ENCODE results near the gene NHLRC2. TPM values are rescaled to one million over a fixed set of nuclear protein-coding genes. Genes with fewer than 3 reads are reported as not detected.

Gene NHLRC2
- polyA plus RNA-seq, 1 donor from 2014 or later: 13.0 TPM

DNA sequence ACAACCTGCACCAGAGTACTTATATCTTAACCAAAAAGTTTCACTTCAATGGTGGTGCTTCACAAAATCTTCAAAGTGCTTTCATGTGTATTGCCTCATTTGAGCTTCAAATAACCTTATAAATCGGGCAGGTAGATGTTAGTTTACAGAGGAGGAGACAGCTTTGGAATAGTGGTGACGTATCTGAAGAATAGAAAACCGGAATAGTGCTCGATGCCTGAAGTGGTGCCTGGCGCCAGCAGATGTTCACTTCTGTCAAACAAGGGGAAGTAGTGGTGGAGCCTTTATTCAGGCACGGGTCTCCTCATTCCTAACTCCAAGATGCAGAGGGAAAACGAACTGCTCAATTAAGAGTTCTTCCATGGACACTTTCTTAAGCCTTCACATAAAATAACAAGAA lies 58.1 kb downstream of the NHLRC2 start:
- no peak overlapping the region for H3K9ac ChIP-seq (ENCODE audit: low read length)
- no peaks in the 10 kb centered on the region for H3K9me2 ChIP-seq (ENCODE audit: insufficient read depth, low read length)
- no peaks in the 10 kb centered on the region for H3K79me2 ChIP-seq (replicated peaks; ENCODE audit: insufficient read depth, low read length)
- H3K27ac ChIP-seq (ENCODE audit: low read length): no peak overlapping the region
- H3K36me3 ChIP-seq (ENCODE audit: insufficient read depth, low read length): no peaks in the 10 kb centered on the region
- H3F3A ChIP-seq (ENCODE audit: insufficient read depth, low read length, poor library complexity, severe bottlenecking): no peaks in the 10 kb centered on the region
- no peak overlapping the region for H3K4me2 ChIP-seq (ENCODE audit: low read length)
- no peaks in the 10 kb centered on the region for H4K20me1 ChIP-seq (ENCODE audit: insufficient read depth)
- TF ChIP-seq EZH2 (IDR thresholded peaks at IDR 0.05; ENCODE audit: borderline replicate concordance, insufficient read depth, low read length, poor library complexity, severe bottlenecking) (no peak), REST (IDR thresholded peaks at IDR 0.05; ENCODE audit: borderline replicate concordance) (no peak), RAD21 (conservative IDR thresholded peaks at IDR 0.05) (no peak), TAF1 (IDR thresholded peaks at IDR 0.05; ENCODE audit: low read depth) (no peak), MXI1 (conservative IDR thresholded peaks at IDR 0.05; ENCODE audit: poor library complexity, severe bottlenecking) (no peak), POLR2AphosphoS5 (IDR thresholded peaks at IDR 0.05) (no peak), SMC3 (conservative IDR thresholded peaks at IDR 0.05; ENCODE audit: poor library complexity) (no peak), EP300 (conservative IDR thresholded peaks at IDR 0.05; ENCODE audit: poor library complexity, severe bottlenecking) (no peak)
- TF ChIP-seq, protein P1, sequence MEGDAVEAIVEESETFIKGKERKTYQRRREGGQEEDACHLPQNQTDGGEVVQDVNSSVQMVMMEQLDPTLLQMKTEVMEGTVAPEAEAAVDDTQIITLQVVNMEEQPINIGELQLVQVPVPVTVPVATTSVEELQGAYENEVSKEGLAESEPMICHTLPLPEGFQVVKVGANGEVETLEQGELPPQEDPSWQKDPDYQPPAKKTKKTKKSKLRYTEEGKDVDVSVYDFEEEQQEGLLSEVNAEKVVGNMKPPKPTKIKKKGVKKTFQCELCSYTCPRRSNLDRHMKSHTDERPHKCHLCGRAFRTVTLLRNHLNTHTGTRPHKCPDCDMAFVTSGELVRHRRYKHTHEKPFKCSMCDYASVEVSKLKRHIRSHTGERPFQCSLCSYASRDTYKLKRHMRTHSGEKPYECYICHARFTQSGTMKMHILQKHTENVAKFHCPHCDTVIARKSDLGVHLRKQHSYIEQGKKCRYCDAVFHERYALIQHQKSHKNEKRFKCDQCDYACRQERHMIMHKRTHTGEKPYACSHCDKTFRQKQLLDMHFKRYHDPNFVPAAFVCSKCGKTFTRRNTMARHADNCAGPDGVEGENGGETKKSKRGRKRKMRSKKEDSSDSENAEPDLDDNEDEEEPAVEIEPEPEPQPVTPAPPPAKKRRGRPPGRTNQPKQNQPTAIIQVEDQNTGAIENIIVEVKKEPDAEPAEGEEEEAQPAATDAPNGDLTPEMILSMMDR (IDR thresholded peaks at IDR 0.05; ENCODE audit: poor library complexity, severe bottlenecking): no peak
- H2AFZ ChIP-seq (ENCODE audit: low read depth, low read length): no peak overlapping the region
- no peaks in the 10 kb centered on the region for H3K27me3 ChIP-seq (ENCODE audit: insufficient read depth, low read depth, low read length)
- no peak overlapping the region for H3K4me3 ChIP-seq (ENCODE audit: low read length)
- H3K9me3 ChIP-seq (ENCODE audit: low read length): no peaks in the 10 kb centered on the region

- H3K79me2 ChIP-seq (replicated peaks; ENCODE audit: insufficient read depth, low read length): no peaks in the 10 kb centered on the region
- no peak overlapping the region for H3K4me2 ChIP-seq (ENCODE audit: low read length)
- H3K27me3 ChIP-seq (ENCODE audit: insufficient read depth, low read depth, low read length): no peaks in the 10 kb centered on the region
- H3K9me3 ChIP-seq (ENCODE audit: low read length): no peaks in the 10 kb centered on the region
- H4K20me1 ChIP-seq (ENCODE audit: insufficient read depth): no peaks in the 10 kb centered on the region
- no peak overlapping the region for H3K9ac ChIP-seq (ENCODE audit: low read length)
- no peak for TF ChIP-seq POLR2AphosphoS5 (IDR thresholded peaks at IDR 0.05)
- no peak for TF ChIP-seq RAD21 (conservative IDR thresholded peaks at IDR 0.05)
- no peak for TF ChIP-seq REST (IDR thresholded peaks at IDR 0.05; ENCODE audit: borderline replicate concordance)
- TF ChIP-seq SMC3 (conservative IDR thresholded peaks at IDR 0.05; ENCODE audit: poor library complexity): no peak
- TF ChIP-seq MXI1 (conservative IDR thresholded peaks at IDR 0.05; ENCODE audit: poor library complexity, severe bottlenecking): no peak
- TF ChIP-seq, protein P1 (IDR thresholded peaks at IDR 0.05; ENCODE audit: poor library complexity, severe bottlenecking): no peak
- no peak for TF ChIP-seq EZH2 (IDR thresholded peaks at IDR 0.05; ENCODE audit: borderline replicate concordance, insufficient read depth, low read length, poor library complexity, severe bottlenecking)
- no peak for TF ChIP-seq EP300 (conservative IDR thresholded peaks at IDR 0.05; ENCODE audit: poor library complexity, severe bottlenecking)
- TF ChIP-seq TAF1 (IDR thresholded peaks at IDR 0.05; ENCODE audit: low read depth): no peak
- no peaks in the 10 kb centered on the region for H3K36me3 ChIP-seq (ENCODE audit: insufficient read depth, low read length)
- H2AFZ ChIP-seq (ENCODE audit: low read depth, low read length): no peak overlapping the region
- H3F3A ChIP-seq (ENCODE audit: insufficient read depth, low read length, poor library complexity, severe bottlenecking): no peaks in the 10 kb centered on the region
- no peak overlapping the region for H3K27ac ChIP-seq (ENCODE audit: low read length)
- no peaks in the 10 kb centered on the region for H3K9me2 ChIP-seq (ENCODE audit: insufficient read depth, low read length)
- H3K4me3 ChIP-seq (ENCODE audit: low read length): no peak overlapping the region
Observed at GRCh38 chr10:113914956-113915355, 60.5 kb downstream of the NHLRC2 start.

Measured in neural cell (in vitro differentiated cells).